ENCODE results near the gene SYT12.
"Not testable (repeated sequence)": the region's sequence is repeated elsewhere in the genome, so short reads cannot be mapped to it uniquely, and the experiment has no call there.

The SYT12 gene

GRCh38 chr11:67022961-67023956, at the start of gene SYT12:
TSS of gene SYT12 (plus strand) at chr11:67023134. CDS start at chr11:67030145, 7,011 bp downstream.
- no peak for DNase-seq

- no peak for DNase-seq
Measured at GRCh38 chr11:66973956-66974580, 48.9 kb upstream of the SYT12 start.

- DNase-seq = no peak
Measured at GRCh38 chr11:66974724-66975404, 48.1 kb upstream of the SYT12 start, which contains the start of gene C11orf86. TSS of gene C11orf86 (plus strand) at chr11:66975304. CDS start at chr11:66975363, 59 bp downstream.

- no peak for DNase-seq
Measured at GRCh38 chr11:66975405-66976027, 47.4 kb upstream of the SYT12 start.

- no peak for DNase-seq
Measured at GRCh38 chr11:66976028-66976467, 46.9 kb upstream of the SYT12 start.

GRCh38 chr11:66976925-66977324, 46.0 kb upstream of the SYT12 start:
- DNase-seq = no peak

- no peak for DNase-seq
Measured at GRCh38 chr11:66978229-66978628, 44.7 kb upstream of the SYT12 start.

- no peak for DNase-seq
Measured at GRCh38 chr11:66978717-66979116, 44.2 kb upstream of the SYT12 start.

- no peak for DNase-seq
Measured at GRCh38 chr11:66979336-66979980, 43.5 kb upstream of the SYT12 start.

GRCh38 chr11:66981976-66982578, 40.9 kb upstream of the SYT12 start:
- DNase-seq = no peak

GRCh38 chr11:66983275-66983924, 39.5 kb upstream of the SYT12 start:
- no peak for DNase-seq

GRCh38 chr11:66985508-66986177, 37.3 kb upstream of the SYT12 start:
- no peak for DNase-seq

- no peak for DNase-seq
Measured at GRCh38 chr11:66986178-66986545, 36.8 kb upstream of the SYT12 start.

GRCh38 chr11:66987158-66987620, 35.7 kb upstream of the SYT12 start:
- no peak for DNase-seq

GRCh38 chr11:66987924-66988637, 34.9 kb upstream of the SYT12 start:
- no peak for DNase-seq

- DNase-seq = not testable (repeated sequence)
Measured at GRCh38 chr11:66988741-66989140, 34.2 kb upstream of the SYT12 start.

GRCh38 chr11:66989360-66989759, 33.6 kb upstream of the SYT12 start:
- not testable (repeated sequence) for DNase-seq

- no peak for DNase-seq
Measured at GRCh38 chr11:66992041-66992440, 30.9 kb upstream of the SYT12 start.

- DNase-seq = no peak
Measured at GRCh38 chr11:66996609-66997273, 26.2 kb upstream of the SYT12 start.

Data from NCI-H526 treated with DMSO at 0.1 percent for 48 hours (cell line).